Measurements from ENCODE around the gene UBAP2L. TPM values are rescaled to one million over a fixed set of nuclear protein-coding genes. Genes with fewer than 3 reads are reported as not detected.
"Not testable (repeated sequence)": the region's sequence is repeated elsewhere in the genome, so short reads cannot be mapped to it uniquely, and the experiment has no call there.

The UBAP2L gene
- total RNA-seq, 1 donor from 2014 or later = 43.5 TPM

GRCh38 chr1:154205778-154206177 lies 15.0 kb upstream of the UBAP2L start:
- DNase-seq = not testable (repeated sequence)

- DNase-seq = no peak
Observed at GRCh38 chr1:154206196-154206595, 14.6 kb upstream of the UBAP2L start, which contains the start of gene CFAP141. Gene CFAP141, minus strand, starts transcription at chr1:154206333. Its CDS starts 26 bp downstream, at chr1:154206307.

DNA sequence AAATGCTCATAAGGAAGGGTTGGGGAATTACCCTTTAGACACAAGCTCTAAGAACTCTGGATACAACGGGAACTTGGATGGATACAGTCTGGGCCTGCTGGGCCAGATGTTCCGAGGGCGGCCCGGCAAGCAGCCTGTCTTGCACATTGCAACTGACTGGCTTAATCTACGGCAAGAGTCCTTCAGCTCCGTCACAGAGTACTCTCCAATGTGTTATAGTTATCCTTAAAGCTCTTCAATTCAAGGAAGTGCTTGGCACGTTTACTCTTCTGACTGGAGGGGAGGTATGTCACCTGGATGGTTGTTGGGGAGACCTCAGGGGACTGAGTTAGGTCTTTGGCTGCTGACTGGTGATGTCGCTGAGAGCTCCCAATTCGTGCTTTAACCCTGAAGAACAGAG lies 13.5 kb upstream of the UBAP2L start:
- DNase-seq = peak; percentile 5

DNA sequence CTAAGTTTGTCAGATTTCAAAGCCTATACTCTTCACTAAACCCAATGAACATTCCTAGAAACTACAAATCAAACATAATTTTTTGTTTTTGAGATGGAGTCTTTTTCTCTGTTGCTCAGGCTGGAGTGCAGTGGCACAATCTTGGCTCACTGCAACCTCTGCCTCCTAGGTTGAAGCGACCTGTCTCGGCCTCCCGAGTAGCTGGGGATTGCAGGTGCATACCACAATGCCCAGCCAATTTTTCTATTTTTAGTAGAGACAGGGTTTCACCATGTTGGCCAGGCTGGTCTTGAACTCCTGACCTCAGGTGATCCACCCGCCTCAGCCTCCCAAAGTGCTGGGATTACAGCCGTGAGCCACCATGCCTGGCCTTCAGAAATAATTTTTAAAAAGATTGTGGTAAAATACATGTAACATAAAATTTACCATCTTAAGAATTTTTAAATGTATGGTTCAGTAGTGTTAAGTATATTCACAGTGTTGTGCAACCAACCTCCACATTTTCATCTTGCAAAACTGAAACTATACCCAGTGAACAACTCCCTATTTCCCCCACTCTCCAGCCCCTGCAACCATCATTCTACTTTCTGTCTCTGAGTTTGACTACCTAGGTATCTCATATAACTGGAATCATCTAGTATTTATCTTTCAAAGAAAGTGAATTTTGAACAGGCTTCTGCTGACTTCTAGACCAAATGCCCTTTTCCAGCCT lies 11.9 kb upstream of the UBAP2L start:
- DNase-seq = no peak

DNA sequence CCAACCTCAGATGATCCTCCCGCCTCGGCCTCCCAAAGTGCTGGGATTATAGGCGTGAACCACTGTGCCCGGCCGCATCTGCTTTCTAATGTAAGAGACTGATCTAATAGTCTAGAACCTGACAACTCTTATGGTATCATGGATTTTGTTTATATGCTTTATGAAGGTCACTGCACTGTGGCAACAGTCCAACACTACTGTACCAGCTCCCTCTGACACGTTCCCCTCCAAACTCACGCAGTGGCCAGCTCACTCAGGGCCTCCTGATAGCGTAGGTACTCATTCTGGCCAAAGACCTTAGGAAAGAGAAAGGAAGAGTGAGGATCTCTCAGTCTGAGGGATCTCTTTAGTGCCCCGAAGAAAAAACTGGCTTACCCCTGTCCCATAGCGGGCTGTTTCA lies 8.7 kb upstream of the UBAP2L start:
- DNase-seq = no peak

DNA sequence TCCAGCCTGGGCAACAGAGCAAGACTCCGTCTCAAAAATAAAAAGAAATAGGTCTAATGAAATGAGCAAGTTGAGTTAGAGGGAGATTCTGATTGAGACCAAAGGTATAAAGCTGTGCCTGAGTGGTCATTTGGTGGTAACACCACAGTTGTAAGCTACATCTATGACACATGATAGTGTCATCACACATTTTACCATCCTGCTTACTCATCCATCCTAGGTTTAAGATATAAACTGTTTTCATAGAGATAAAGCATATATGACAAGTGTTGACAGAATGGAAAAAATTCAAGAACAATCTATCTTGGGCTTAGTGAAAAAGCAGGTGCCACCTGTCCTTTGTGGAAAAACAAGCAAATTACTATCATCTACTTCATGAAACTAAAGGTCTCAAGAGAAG lies 7.5 kb upstream of the UBAP2L start:
- no peak for DNase-seq

GRCh38 chr1:154218545-154218944 lies 2.2 kb upstream of the UBAP2L start:
- no peak for DNase-seq

GRCh38 chr1:154219541-154219940 lies 1.2 kb upstream of the UBAP2L start:
- no peak for DNase-seq

DNA sequence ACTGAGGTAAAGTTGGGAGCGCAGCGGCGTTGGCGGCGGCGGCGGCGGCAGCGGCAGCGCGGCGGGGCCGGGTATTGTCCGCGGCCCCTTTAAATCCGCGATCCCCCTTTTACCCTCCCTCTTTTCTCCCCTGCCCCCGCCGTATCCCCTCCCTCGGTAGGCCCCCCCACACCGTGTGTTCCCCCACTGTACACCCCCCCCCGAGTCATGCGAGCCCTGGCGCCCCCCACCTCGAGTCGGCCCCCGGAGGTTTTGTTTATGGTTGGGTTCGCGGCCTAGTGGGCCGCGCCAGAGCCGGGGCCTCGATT lies 169 bp downstream of the UBAP2L start:
- no peak for DNase-seq

GRCh38 chr1:154221278-154222001 lies 685 bp downstream of the UBAP2L start:
- peak; percentile 70 for DNase-seq

DNA sequence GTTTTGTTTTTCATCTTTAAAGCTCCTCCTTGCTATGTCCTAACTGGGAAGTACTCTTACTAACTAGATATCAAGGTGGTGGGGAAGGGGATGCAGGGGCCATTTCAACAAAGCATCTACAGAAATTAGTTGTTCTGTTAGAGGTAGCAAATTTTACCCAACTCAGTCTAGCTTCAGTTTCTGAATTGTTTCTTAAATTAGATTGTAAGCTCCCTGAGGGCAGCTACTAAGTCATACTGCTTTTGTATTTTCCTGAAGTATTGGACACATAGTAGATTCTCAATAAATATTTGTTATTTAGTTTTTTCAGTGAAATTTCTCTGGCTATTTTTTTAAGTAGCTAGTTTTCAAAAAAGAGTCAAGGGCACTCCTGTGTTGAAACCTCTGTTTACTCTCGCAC lies 1.8 kb downstream of the UBAP2L start:
- no peak for DNase-seq

- DNase-seq = no peak
Observed at GRCh38 chr1:154222918-154223317, 2.2 kb downstream of the UBAP2L start.

GRCh38 chr1:154223621-154224020 lies 2.9 kb downstream of the UBAP2L start:
- no peak for DNase-seq

DNA sequence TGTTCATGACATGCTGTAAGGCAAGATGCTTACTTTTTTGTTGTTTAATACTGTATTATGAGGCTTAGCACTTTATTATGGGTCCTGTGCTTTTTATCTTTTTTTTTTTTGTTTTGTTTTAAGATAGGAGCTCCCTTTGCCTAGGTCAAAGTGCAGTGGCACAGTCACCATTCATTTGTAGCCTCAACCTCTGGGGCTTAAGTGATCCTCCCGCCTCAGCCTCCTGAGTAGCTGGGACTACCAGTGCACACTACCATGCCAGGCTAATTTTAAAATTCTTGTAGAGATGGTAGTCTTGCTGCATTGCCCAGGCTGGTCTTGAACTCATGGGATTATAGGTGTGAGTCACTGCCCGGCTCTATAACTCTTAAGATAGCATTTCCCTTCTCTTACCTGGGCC lies 4.6 kb downstream of the UBAP2L start:
- no peak for DNase-seq

DNA sequence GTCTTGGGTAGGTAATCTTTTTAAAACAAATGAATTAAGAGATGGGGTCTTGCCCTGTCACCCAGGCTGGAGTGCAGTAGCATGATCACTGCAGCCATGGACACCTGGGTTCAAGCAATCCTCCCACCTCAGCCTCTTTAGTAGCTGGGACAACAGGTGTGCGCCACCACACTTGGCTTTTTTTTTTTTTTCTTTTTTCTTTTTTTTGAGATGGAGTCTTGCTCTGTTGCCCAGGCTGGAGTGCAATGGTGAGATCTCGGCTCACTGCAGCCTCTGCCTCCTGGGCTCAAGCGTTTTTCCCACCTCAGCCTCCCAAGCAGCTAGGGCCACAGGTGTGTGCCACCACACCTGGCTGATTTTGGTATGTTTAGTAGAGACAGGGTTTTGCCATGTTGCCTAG lies 10.4 kb downstream of the UBAP2L start:
- not testable (repeated sequence) for DNase-seq

- DNase-seq = not testable (repeated sequence)
Observed at GRCh38 chr1:154233127-154233526, 12.4 kb downstream of the UBAP2L start.

DNA sequence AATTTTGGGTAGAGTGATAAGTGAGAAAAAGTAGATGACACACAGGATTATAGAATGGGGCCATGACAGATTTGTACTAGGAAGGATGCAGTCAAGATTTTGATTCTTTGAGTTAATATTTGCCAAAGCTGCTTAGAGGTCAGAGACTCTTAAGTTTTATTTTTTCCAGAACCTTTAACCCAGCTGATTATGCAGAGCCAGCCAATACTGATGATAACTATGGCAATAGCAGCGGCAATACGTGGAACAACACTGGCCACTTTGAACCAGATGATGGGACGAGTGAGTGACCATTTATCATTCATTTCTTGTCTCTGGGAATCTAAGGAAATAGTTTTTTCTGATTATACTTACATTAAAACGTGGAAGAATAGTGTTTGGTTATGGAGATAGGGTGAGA lies 16.1 kb downstream of the UBAP2L start:
- DNase-seq = no peak

DNA sequence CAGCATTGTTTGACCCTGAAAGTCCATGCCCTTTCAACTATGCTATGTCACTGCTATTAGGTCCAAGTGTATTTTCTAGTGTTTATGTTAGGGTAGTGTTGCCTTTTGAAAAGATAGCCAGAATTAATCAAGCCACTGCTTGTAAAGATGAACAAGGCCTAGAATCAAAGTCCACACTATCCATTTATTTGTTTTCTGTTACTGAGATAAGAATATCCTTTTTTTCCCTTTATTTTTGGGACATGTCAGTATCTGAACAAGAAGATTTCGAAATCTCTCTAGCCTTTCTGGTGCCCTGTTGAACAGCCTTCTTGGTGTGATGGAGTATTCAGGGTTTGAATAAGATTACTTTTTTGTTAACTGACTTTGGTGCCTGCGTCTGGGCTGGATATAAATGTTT lies 16.7 kb downstream of the UBAP2L start:
- DNase-seq = no peak

DNA sequence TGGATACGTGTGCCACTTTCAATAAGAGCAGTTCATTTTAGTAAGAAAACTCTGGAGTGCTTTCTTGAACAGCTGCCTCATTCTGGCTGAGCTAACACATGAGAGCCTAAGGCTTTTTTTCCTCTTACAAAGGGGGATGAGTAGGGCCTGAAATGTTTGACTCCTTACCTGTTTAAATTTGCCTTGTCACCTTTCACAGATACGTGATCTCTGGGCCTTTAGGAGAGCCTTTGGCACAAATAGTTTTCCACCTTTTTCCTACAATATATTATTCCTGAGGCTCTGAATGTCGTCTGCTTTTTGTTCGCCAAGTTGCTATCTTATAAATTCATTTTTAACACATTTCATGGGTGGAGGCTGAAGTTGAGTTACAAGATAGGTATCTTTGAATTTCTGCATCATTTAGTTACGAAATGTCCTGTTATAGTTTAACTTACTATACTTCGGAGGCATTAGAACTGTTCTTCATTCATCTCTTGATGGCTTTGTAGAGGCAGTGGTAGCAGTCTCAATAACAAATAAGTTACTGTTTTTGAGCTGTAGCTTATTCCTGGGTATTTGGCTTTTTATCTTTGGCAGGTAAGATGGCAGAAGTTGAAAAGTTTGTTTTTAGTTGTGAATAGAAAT lies 17.2 kb downstream of the UBAP2L start:
- DNase-seq = no peak

- DNase-seq = no peak
Observed at GRCh38 chr1:154239491-154239890, 18.7 kb downstream of the UBAP2L start.

GRCh38 chr1:154240294-154240833 lies 19.6 kb downstream of the UBAP2L start:
- DNase-seq = no peak

DNA sequence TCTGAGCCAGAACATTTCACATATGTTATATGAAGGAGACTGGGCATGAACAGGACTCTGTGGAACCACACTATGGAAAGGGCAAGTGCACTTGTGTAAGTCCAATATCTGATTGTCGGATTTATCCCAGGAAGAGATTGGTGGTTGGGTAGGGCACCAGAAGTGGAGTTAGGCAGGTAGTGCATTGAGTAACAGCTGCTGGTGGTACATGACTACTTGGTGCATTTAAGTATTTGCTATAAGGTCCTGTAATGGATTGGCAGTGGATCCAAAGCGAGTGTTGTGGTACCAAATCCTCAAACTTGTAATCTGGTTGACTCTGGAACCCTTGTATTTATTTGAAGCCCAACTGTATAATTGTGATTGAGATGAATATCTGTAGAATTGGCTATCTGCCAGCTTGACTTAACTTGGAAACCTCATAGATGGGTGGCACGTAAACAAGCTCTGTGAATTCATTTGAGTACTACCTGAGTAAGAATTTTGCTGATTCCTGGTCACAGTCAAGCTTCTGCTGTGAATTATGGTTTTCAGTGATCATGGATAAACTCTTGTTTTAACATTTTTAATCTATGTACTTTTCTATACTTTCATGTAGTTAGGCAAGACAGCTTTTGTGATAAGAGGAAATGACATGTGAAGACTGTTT lies 21.1 kb downstream of the UBAP2L start:
- DNase-seq = no peak

- no peak for DNase-seq
Observed at GRCh38 chr1:154253671-154254070, 32.9 kb downstream of the UBAP2L start.

All from occipital lobe (tissue), 2 donors.